Activated CD8-positive, alpha-beta memory T cell treated with anti-CD3 and anti-CD28 coated beads, Interleukin-2, amount 10 ng/mL, durations not matched to agents 7 days and 5 days (primary cell): ENCODE results near the gene LAMA3. TPM values are rescaled to one million over a fixed set of nuclear protein-coding genes. Genes with fewer than 3 reads are reported as not detected.
"Not testable (repeated sequence)": the region's sequence is repeated elsewhere in the genome, so short reads cannot be mapped to it uniquely, and the experiment has no call there.

ENCODE experiments used
- ATAC-seq: fragments of 150-1000 bp; cut with Tn5 transposase; one replicate; pipeline ENCODE4 v1.10.0; 2021; ENCODE audit warnings: moderate library complexity
- CTCF ChIA-PET: fragments of 350-600 bp; sonication (Branson Sonifier 250); formaldehyde crosslinking; loops from one replicate; lab custom pipeline; 2021; ENCODE audit warnings: antibody characterized with exemption; lab: Charles Lee
- DNase-seq: peaks from one replicate; pipeline ENCODE4 v3.0.0-alpha.2; 2020
- H3K27ac Mint-ChIP-seq: one replicate; pipeline ENCODE4 v1.8.0; 2021; ENCODE audit warnings: mild to moderate bottlenecking, mixed read lengths
- H3K27me3 Mint-ChIP-seq: one replicate; pipeline ENCODE4 v1.8.0; 2021; ENCODE audit warnings: mixed read lengths
- H3K36me3 Mint-ChIP-seq: one replicate; pipeline ENCODE4 v1.8.0; 2021; ENCODE audit warnings: mild to moderate bottlenecking, mixed read lengths
- H3K4me1 Mint-ChIP-seq: one replicate; pipeline ENCODE4 v1.8.0; 2021; ENCODE audit warnings: mixed read lengths
- H3K4me3 Mint-ChIP-seq: one replicate; pipeline ENCODE4 v1.8.0; 2021; ENCODE audit warnings: mild to moderate bottlenecking, moderate library complexity, mixed read lengths
- H3K9me3 Mint-ChIP-seq: one replicate; pipeline ENCODE4 v1.8.0; 2022; ENCODE audit warnings: low read depth, mixed read lengths
- total RNA-seq, 2 experiments: library from RNA; stranded (reverse); gene quantifications; one replicate each; pipeline ENCODE4 v1.2.3, GENCODE V29; 2021

The LAMA3 gene
- total RNA-seq, 2 experiments from 2014 or later: 0.23 TPM; not detected in 1

GRCh38 chr18:23703057-23703986 is 14.1 kb downstream of the LAMA3 start:
- Mint-ChIP-seq H3K27ac (no peak overlapping the region), H3K4me3 (no peak overlapping the region), H3K36me3 (peaks cover 5% of the 10 kb centered on the region), H3K9me3 (peaks cover 4% of the 10 kb centered on the region), H3K4me1 (peaks cover 8% of the 10 kb centered on the region), H3K27me3 (peaks cover 51% of the 10 kb centered on the region)
- no peak for DNase-seq
- ATAC-seq: no peak
- CTCF ChIA-PET: interaction anchor here (0.6 to 3.7 kb wide), 25 partner anchors 7 to 215 kb away, joined by 3 to 25 read pairs (median 4); partner anchors contain the start of gene NPC1

DNA sequence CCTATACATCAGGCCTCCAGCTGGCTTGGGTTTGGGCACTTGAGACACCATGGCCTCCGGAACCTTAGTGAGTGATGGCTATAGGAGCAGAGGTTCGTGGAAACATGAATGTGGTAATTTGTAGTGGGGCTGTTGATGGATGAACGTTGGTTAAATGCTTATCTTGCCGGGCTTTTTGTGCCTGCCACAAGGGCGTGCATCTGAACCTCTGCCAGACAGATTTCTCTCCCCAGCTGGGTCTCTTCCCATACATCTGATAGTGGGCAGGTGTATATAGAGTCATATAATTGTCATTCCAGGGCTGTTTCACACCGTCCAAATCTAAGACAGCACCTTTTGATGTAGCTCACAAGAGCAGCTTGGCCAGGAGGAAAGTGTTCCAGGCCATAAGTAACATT is 14.7 kb downstream of the LAMA3 start:
- ATAC-seq: no peak
- Mint-ChIP-seq H3K9me3 (peaks cover 4% of the 10 kb centered on the region), H3K36me3 (peaks cover 5% of the 10 kb centered on the region), H3K27ac (no peak overlapping the region), H3K4me1 (peaks cover 6% of the 10 kb centered on the region), H3K27me3 (peaks cover 51% of the 10 kb centered on the region), H3K4me3 (no peak overlapping the region)
- CTCF ChIA-PET: interaction anchor here (1.0 to 3.7 kb wide), 11 partner anchors 8 to 205 kb away, joined by 3 to 25 read pairs (median 6); partner anchors contain the start of gene NPC1
- DNase-seq: no peak

GRCh38 chr18:23704806-23705205 is 15.6 kb downstream of the LAMA3 start:
- peaks cover 4% of the 10 kb centered on the region for H3K9me3 Mint-ChIP-seq
- H3K4me3 Mint-ChIP-seq: no peak overlapping the region
- peaks cover 56% of the 10 kb centered on the region for H3K27me3 Mint-ChIP-seq
- no peak overlapping the region for H3K27ac Mint-ChIP-seq
- CTCF ChIA-PET: interaction anchor here (1.2 to 3.7 kb wide), 3 partner anchors 8 to 206 kb away, joined by 3 to 25 read pairs (median 3); no protein-coding TSS in a partner anchor
- ATAC-seq (no peak), DNase-seq (no peak)
- H3K36me3 Mint-ChIP-seq: peaks cover 5% of the 10 kb centered on the region
- no peaks in the 10 kb centered on the region for H3K4me1 Mint-ChIP-seq

DNA sequence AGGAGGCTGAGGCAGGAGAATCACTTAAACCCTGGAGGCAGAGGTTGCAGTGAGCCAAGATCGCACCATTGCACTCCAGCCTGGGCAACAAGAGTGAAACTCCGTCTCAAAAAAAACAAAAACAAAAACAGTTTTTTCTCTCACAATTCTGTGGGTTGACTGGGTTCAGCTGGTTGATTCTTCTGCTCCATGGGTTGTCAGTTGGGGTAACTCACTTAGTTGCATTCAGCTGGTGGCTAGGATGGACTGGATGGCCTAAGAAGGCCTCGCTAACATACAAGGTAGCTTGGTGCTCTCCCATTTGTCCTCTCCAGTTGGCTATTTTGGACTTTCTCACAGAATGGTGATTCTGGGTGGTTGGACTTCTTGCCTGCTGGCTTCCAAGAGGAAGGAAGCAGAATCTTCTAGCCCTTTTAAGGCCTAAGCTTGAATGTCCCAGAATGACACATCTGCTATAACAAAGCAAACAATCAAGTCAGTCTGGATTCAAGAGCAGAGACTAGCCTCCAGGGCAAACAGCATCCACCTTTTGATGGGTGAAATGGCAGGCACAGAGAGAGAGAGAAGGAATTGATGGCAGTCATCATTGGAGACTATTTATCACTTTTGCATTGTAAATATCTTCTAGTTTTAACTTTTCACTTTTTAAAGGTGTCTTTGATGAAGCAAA is 17.9 kb downstream of the LAMA3 start:
- DNase-seq: no peak
- H3K27me3 Mint-ChIP-seq: peaks cover 41% of the 10 kb centered on the region
- no peak overlapping the region for H3K27ac Mint-ChIP-seq
- no peak overlapping the region for H3K4me3 Mint-ChIP-seq
- CTCF ChIA-PET: no interaction called here
- peaks cover 4% of the 10 kb centered on the region for H3K9me3 Mint-ChIP-seq
- ATAC-seq: no peak
- peaks cover 5% of the 10 kb centered on the region for H3K36me3 Mint-ChIP-seq
- peaks cover 9% of the 10 kb centered on the region for H3K4me1 Mint-ChIP-seq

DNA sequence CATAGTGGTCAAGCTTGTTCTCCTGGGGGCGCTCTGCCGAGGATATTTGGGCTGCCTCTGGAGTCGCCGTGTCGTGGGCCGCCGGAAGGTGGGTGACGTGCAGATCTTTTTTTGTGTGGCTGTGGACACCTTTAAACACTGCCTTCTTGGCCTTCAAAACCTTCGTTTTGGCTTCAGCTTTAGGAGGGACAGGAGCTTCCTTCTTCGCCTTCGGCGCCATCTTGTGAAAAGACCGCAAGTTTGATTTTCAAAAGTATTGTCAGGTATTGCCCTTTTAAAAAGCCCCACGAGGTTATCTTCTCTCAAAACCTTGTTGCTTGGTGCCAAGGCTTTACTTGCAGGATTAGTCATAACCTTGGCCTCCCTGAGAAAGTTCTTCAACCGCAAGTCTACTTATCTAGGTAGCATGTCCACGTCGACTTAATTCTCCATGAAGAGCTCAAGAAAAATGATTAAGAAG is 20.8 kb downstream of the LAMA3 start:
- DNase-seq (no peak), ATAC-seq (no peak)
- CTCF ChIA-PET: interaction anchor here (0.9 to 1.2 kb wide), 3 partner anchors 11 to 209 kb away, joined by 3 to 4 read pairs (median 3); no protein-coding TSS in a partner anchor
- H3K36me3 Mint-ChIP-seq: peaks cover 5% of the 10 kb centered on the region
- H3K27ac Mint-ChIP-seq: no peak overlapping the region
- peaks cover 4% of the 10 kb centered on the region for H3K9me3 Mint-ChIP-seq
- H3K27me3 Mint-ChIP-seq: peaks cover 21% of the 10 kb centered on the region
- no peak overlapping the region for H3K4me3 Mint-ChIP-seq
- H3K4me1 Mint-ChIP-seq: peaks cover 22% of the 10 kb centered on the region

- peaks cover 4% of the 10 kb centered on the region for H3K9me3 Mint-ChIP-seq
- H3K27ac Mint-ChIP-seq: no peak overlapping the region
- H3K4me1 Mint-ChIP-seq: peaks cover 22% of the 10 kb centered on the region
- H3K27me3 Mint-ChIP-seq: peaks cover 20% of the 10 kb centered on the region
- no peak overlapping the region for H3K4me3 Mint-ChIP-seq
- H3K36me3 Mint-ChIP-seq: peaks cover 5% of the 10 kb centered on the region
- DNase-seq (no peak), ATAC-seq (no peak)
- CTCF ChIA-PET: interaction anchor here (0.9 to 1.2 kb wide), 3 partner anchors 12 to 208 kb away, joined by 3 to 4 read pairs (median 3); no protein-coding TSS in a partner anchor
Measured at GRCh38 chr18:23710946-23711345, 21.7 kb downstream of the LAMA3 start.

- CTCF ChIA-PET: interaction anchor here (0.7 kb wide), 1 partner anchor 8 kb away, joined by 3 read pairs; no protein-coding TSS in a partner anchor
- peaks cover 20% of the 10 kb centered on the region for H3K27me3 Mint-ChIP-seq
- H3K27ac Mint-ChIP-seq: no peak overlapping the region
- DNase-seq: no peak
- ATAC-seq: no peak
- no peak overlapping the region for H3K4me3 Mint-ChIP-seq
- H3K36me3 Mint-ChIP-seq: peaks cover 5% of the 10 kb centered on the region
- peaks cover 4% of the 10 kb centered on the region for H3K9me3 Mint-ChIP-seq
- peaks cover 22% of the 10 kb centered on the region for H3K4me1 Mint-ChIP-seq
Measured at GRCh38 chr18:23711426-23711825, 22.2 kb downstream of the LAMA3 start.

DNA sequence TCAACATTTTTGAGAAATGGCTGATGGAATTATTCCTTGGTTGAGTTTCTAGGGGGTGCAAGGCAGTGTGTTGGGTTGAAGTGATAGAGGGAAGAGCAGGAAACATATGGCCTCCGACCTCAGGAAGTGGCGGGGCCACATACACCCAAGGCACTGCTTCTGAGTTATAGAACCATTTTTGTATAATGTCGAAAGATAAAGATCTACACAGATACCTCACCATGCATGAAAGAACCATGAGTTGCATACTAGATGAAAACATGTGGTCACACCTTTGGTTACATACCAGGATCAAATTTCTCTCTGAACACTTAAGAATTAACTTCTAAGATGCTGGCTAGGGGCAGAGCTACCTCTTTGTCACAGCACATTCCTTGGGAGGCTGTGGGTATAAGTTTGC is 23.2 kb downstream of the LAMA3 start:
- CTCF ChIA-PET: interaction anchor here (1.0 to 1.4 kb wide), 2 partner anchors 12 to 192 kb away, joined by 3 read pairs; no protein-coding TSS in a partner anchor
- peaks cover 22% of the 10 kb centered on the region for H3K4me1 Mint-ChIP-seq
- peak; percentile 80 for DNase-seq
- peaks cover 4% of the 10 kb centered on the region for H3K9me3 Mint-ChIP-seq
- H3K36me3 Mint-ChIP-seq: peaks cover 3% of the 10 kb centered on the region
- no peak overlapping the region for H3K4me3 Mint-ChIP-seq
- H3K27ac Mint-ChIP-seq: peak overlapping the region; percentile 18
- ATAC-seq: peak; percentile 92
- peaks cover 19% of the 10 kb centered on the region for H3K27me3 Mint-ChIP-seq

DNA sequence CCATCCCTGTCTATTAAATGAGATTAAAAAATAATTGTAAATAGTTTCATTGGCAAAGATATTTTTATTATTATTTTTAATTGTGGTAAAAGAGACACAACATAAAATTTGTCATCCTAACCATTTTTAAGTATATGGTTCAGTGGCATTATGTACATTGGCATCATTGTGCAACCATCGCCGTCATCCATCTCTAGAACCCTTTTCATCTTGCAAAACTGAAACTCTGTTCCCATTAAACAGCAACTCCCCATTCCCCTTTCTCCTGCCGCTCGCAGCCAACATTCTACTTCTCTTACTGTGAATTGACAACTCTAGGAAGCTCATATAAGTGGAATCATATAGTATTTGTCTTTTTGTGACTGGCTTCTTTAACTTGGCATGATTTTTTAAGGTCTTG is 25.3 kb downstream of the LAMA3 start:
- peaks cover 22% of the 10 kb centered on the region for H3K4me1 Mint-ChIP-seq
- no peak for ATAC-seq
- DNase-seq: no peak
- H3K4me3 Mint-ChIP-seq: no peak overlapping the region
- H3K36me3 Mint-ChIP-seq: no peaks in the 10 kb centered on the region
- peaks cover 13% of the 10 kb centered on the region for H3K27me3 Mint-ChIP-seq
- H3K9me3 Mint-ChIP-seq: no peaks in the 10 kb centered on the region
- no peak overlapping the region for H3K27ac Mint-ChIP-seq
- CTCF ChIA-PET: interaction anchor here (0.8 kb wide), 1 partner anchor 158 kb away, joined by 3 read pairs; no protein-coding TSS in a partner anchor

DNA sequence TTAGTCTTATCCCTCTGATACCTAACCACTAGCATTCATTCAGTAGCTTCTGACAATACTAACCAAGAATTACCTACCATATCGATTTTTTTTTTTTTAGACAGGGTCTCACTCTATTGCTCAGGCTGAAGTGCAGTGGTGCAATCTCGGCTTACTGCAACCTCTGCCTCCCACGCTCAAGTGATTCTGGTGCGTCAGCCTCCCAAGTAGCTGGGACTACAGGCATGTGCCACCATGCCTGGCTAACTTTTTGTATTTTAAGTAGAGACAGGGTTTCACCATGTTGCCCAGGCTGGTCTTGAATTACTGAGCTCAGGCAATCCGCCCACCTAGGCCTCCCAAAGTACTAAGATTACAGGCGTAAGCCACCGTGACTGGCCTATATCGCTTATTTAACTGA is 26.8 kb downstream of the LAMA3 start:
- CTCF ChIA-PET, H3K36me3 Mint-ChIP-seq, ATAC-seq, H3K9me3 Mint-ChIP-seq, H3K27me3 Mint-ChIP-seq, H3K27ac Mint-ChIP-seq, DNase-seq, H3K4me3 Mint-ChIP-seq: not testable (repeated sequence)
- H3K4me1 Mint-ChIP-seq: peaks cover 18% of the 10 kb centered on the region

DNA sequence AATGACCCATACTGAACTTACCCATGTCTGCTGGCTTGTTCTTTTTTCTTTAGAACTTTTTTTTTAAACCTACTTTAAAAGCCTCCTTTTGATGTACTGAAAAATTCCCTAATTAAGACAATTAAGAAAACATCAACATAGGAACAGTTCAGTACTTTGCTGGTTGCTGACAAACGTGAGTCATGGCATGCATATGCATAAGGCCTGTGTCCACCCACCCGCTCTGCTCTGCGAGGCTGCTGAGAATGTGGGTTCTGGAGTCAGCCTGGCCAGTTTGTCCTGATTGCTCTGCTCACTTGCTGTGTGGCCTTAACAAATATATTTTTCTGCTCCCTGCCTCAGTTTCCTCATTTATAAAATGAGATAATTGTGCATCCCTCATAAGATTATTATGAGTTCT is 27.3 kb downstream of the LAMA3 start:
- Mint-ChIP-seq H3K4me3 (no peak overlapping the region), H3K9me3 (no peaks in the 10 kb centered on the region), H3K4me1 (peaks cover 18% of the 10 kb centered on the region), H3K27me3 (peaks cover 8% of the 10 kb centered on the region), H3K27ac (no peak overlapping the region), H3K36me3 (no peaks in the 10 kb centered on the region)
- ATAC-seq: no peak
- DNase-seq: no peak
- CTCF ChIA-PET: no interaction called here

GRCh38 chr18:23716966-23717365 is 27.7 kb downstream of the LAMA3 start:
- peaks cover 14% of the 10 kb centered on the region for H3K4me1 Mint-ChIP-seq
- ATAC-seq (no peak), DNase-seq (no peak)
- no peak overlapping the region for H3K27ac Mint-ChIP-seq
- peaks cover 13% of the 10 kb centered on the region for H3K27me3 Mint-ChIP-seq
- H3K4me3 Mint-ChIP-seq: no peak overlapping the region
- H3K9me3 Mint-ChIP-seq: no peaks in the 10 kb centered on the region
- no peaks in the 10 kb centered on the region for H3K36me3 Mint-ChIP-seq
- CTCF ChIA-PET: interaction anchor here (0.7 kb wide), 1 partner anchor 201 kb away, joined by 4 read pairs; no protein-coding TSS in a partner anchor

DNA sequence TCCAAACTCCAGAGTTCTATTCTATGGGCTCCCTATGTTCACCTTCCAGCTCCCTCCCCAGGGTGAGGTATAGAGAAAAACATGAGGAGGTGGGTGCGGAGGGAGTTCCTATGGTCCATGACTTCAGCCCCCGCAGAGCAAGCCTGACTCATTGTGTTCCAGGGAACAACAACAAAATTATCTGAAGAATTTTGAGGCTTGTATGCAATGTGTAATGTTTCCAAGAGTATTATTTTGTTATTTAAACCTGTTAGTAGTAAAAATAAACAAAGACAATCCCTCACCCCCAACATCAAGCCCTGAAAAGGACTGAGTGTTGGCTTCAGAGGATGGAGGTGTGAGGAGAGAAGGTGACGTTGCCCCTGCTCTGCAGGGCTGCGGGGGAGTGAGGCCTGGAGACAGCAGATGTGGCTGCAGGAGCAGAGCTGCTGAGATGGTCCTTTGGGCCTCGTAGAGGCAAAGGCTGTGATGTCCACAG is 29.0 kb downstream of the LAMA3 start:
- Mint-ChIP-seq H3K36me3 (no peaks in the 10 kb centered on the region), H3K9me3 (no peaks in the 10 kb centered on the region), H3K27me3 (peaks cover 25% of the 10 kb centered on the region), H3K4me1 (peaks cover 1% of the 10 kb centered on the region), H3K4me3 (no peak overlapping the region), H3K27ac (no peak overlapping the region)
- ATAC-seq (no peak), DNase-seq (no peak)
- CTCF ChIA-PET: no interaction called here
